DND-41 (cell line): ENCODE measurements around the gene KLHL36.

Experiments
- CTCF ChIP-seq: IDR thresholded peaks from 2 replicates; pipeline ENCODE4 v1.5.1; 2012; ENCODE audit warnings: borderline replicate concordance, low read length, moderate library complexity, mild to moderate bottlenecking; ENCODE audit not compliant: poor library complexity, severe bottlenecking; ENCODE audit errors: extremely low read depth
- EZH2 ChIP-seq: IDR thresholded peaks from 3 replicates; pipeline ENCODE4 v1.6.1; 2012; ENCODE audit warnings: borderline replicate concordance, low read depth, mild to moderate bottlenecking, moderate library complexity, low read length, inconsistent platforms; ENCODE audit not compliant: severe bottlenecking

- TF ChIP-seq EZH2 (no peak), CTCF (no peak)
Observed at GRCh38 chr16:84647828-84648594, at the start of gene KLHL36.
